SH-SY5Y (cell line): ENCODE results near the gene SACM1L.

Experiments used
- GATA2 ChIP-seq: IDR thresholded peaks from 2 replicates; pipeline ENCODE4 v1.6.1; 2011; ENCODE audit warnings: mild to moderate bottlenecking, low read depth, low read length
- GATA3 ChIP-seq: IDR thresholded peaks from 2 replicates; pipeline ENCODE4 v1.6.1; 2011; ENCODE audit warnings: low read depth, mild to moderate bottlenecking, low read length, moderate library complexity

DNA sequence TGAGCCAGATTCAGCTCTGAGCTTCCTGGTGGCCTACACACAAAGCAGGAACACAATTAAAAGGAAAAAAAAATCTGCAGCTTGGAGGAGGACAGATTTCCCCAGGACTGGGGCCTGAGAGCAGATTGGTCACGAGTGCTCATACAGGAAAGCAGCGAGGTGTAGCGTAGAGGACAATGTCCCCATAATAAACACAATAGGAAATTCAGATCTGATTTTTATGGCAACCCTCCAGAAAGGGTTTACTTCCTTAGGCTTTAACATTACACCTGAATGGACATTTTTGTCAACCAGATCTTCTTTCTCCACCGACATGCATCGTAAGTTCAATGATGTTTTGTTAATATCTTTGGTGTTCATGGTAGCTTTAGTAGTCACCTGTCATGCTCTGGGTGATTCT is 83.9 kb downstream of the SACM1L start:
- TF ChIP-seq GATA3: no peak
- no peak for TF ChIP-seq GATA2
